Left hindlimb (tissue), 1 donor: ENCODE data around the gene INPP5D.
"Not testable (repeated sequence)": the region's sequence is repeated elsewhere in the genome, so short reads cannot be mapped to it uniquely, and the experiment has no call there.

Experiments used
- DNase-seq: peaks from one replicate; pipeline ENCODE4 v3.0.0-alpha.2; 2018

INPP5D gene

GRCh38 chr2:233121856-233122255 is 61.7 kb downstream of the INPP5D start:
- no peak for DNase-seq

- no peak for DNase-seq
Observed at GRCh38 chr2:233122541-233122940, 62.4 kb downstream of the INPP5D start.

GRCh38 chr2:233123576-233123975 is 63.4 kb downstream of the INPP5D start:
- DNase-seq: not testable (repeated sequence)

- no peak for DNase-seq
Observed at GRCh38 chr2:233124421-233125080, 64.4 kb downstream of the INPP5D start.

- no peak for DNase-seq
Observed at GRCh38 chr2:233125455-233126065, 65.4 kb downstream of the INPP5D start.

GRCh38 chr2:233129351-233129978 is 69.3 kb downstream of the INPP5D start:
- DNase-seq: no peak

- no peak for DNase-seq
Observed at GRCh38 chr2:233130024-233130423, 69.9 kb downstream of the INPP5D start.

GRCh38 chr2:233130481-233131020 is 70.4 kb downstream of the INPP5D start:
- no peak for DNase-seq

GRCh38 chr2:233131936-233132720 is 72.0 kb downstream of the INPP5D start:
- DNase-seq: no peak

- no peak for DNase-seq
Observed at GRCh38 chr2:233133239-233133638, 73.1 kb downstream of the INPP5D start.

GRCh38 chr2:233135421-233135820 is 75.3 kb downstream of the INPP5D start:
- no peak for DNase-seq

- no peak for DNase-seq
Observed at GRCh38 chr2:233137040-233137439, 76.9 kb downstream of the INPP5D start.

- DNase-seq: no peak
Observed at GRCh38 chr2:233140077-233140585, 80.0 kb downstream of the INPP5D start.

- DNase-seq: no peak
Observed at GRCh38 chr2:233140978-233141377, 80.8 kb downstream of the INPP5D start.

GRCh38 chr2:233141901-233142300 is 81.8 kb downstream of the INPP5D start:
- DNase-seq: no peak

GRCh38 chr2:233142355-233142897 is 82.3 kb downstream of the INPP5D start:
- no peak for DNase-seq

GRCh38 chr2:233143700-233144331 is 83.7 kb downstream of the INPP5D start:
- no peak for DNase-seq

GRCh38 chr2:233145726-233146125 is 85.6 kb downstream of the INPP5D start:
- DNase-seq: no peak

GRCh38 chr2:233146194-233146593 is 86.1 kb downstream of the INPP5D start:
- DNase-seq: no peak

GRCh38 chr2:233147136-233147828 is 87.1 kb downstream of the INPP5D start:
- DNase-seq: no peak

GRCh38 chr2:233147829-233148167 is 87.7 kb downstream of the INPP5D start:
- DNase-seq: no peak

GRCh38 chr2:233148354-233148753 is 88.2 kb downstream of the INPP5D start:
- no peak for DNase-seq
